Vagina (tissue), 2 donors: ENCODE results near the gene C11orf68.

ENCODE experiments used
- POLR2A ChIP-seq, 2 donors: fragments of 450-650 bp; IDR thresholded peaks; one replicate each; pipeline ENCODE4 v1.6.1; 2017; ENCODE audit warnings: antibody characterized with exemption in 2 of 2, mild to moderate bottlenecking in 2 of 2, moderate library complexity in 2 of 2
- TF ChIP-seq, protein P1 (sequence below), 3 experiments: fragments of 450-650 bp in 2 of 3; fragments of 200-600 bp in 1 of 3; sonication (generic) in 1 of 3; IDR thresholded peaks; one replicate each; pipeline ENCODE4 v1.5.1; 2017 to 2019; ENCODE audit warnings: antibody characterized with exemption in 3 of 3, mild to moderate bottlenecking in 2 of 3, moderate library complexity in 2 of 3

DNA sequence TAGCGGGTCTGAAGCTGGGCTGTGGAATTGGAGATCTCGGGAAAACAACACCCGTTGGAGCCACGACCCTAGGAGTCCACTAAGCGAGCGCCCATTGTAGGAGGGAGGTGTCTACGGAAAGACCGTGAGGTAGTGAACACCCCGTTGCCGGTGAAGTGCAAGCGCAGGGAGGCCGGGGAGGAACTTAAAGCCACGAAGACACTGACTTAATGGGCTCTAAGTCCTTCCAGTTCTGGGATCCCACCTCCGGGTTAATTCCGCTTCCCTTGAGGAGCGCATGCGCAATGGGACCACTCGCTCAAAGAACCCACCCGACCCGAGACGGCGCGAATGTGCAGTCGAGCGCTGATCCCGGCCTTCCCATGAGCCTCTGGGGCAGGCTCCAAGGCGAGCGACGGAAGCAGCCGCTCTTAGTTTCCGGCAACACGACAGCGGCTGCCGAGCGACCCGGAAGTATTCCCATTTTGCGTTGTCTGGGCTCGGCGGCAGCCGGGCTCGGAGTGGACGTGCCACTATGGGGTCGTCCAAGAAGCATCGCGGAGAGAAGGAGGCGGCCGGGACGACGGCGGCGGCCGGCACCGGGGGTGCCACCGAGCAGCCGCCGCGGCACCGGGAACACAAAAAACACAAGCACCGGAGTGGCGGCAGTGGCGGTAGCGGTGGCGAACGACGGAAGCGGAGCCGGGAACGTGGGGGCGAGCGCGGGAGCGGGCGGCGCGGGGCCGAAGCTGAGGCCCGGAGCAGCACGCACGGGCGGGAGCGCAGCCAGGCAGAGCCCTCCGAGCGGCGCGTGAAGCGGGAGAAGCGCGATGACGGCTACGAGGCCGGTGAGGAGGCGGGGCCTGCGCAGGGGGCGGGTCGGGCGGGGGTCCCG, 42.6 kb upstream of the C11orf68 start, which contains the start of gene SART1:
- peak in 1 of 2 donors; percentile 29 for TF ChIP-seq POLR2A (IDR thresholded peaks at IDR 0.05)
- TF ChIP-seq, protein P1, sequence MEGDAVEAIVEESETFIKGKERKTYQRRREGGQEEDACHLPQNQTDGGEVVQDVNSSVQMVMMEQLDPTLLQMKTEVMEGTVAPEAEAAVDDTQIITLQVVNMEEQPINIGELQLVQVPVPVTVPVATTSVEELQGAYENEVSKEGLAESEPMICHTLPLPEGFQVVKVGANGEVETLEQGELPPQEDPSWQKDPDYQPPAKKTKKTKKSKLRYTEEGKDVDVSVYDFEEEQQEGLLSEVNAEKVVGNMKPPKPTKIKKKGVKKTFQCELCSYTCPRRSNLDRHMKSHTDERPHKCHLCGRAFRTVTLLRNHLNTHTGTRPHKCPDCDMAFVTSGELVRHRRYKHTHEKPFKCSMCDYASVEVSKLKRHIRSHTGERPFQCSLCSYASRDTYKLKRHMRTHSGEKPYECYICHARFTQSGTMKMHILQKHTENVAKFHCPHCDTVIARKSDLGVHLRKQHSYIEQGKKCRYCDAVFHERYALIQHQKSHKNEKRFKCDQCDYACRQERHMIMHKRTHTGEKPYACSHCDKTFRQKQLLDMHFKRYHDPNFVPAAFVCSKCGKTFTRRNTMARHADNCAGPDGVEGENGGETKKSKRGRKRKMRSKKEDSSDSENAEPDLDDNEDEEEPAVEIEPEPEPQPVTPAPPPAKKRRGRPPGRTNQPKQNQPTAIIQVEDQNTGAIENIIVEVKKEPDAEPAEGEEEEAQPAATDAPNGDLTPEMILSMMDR (IDR thresholded peaks at IDR 0.05): peak in 1 of 3 experiments; percentile 31
